GM19035 (cell line): Measurements from ENCODE around the gene CIAO3.
"Not testable (repeated sequence)": the region's sequence is repeated elsewhere in the genome, so short reads cannot be mapped to it uniquely, and the experiment has no call there.

Experiments
- ATAC-seq: cut with Tn5 transposase; IDR thresholded peaks from one replicate; pipeline ENCODE4 v1.9.1; 2021; ENCODE audit not compliant: unreplicated experiment

Gene CIAO3

GRCh38 chr16:725041-725376, 15.8 kb downstream of the CIAO3 start:
- no peak for ATAC-seq

- ATAC-seq, result no peak
Observed at GRCh38 chr16:724188-725040, 16.4 kb downstream of the CIAO3 start.

- ATAC-seq, result no peak
Observed at GRCh38 chr16:723695-724094, 17.1 kb downstream of the CIAO3 start.

DNA sequence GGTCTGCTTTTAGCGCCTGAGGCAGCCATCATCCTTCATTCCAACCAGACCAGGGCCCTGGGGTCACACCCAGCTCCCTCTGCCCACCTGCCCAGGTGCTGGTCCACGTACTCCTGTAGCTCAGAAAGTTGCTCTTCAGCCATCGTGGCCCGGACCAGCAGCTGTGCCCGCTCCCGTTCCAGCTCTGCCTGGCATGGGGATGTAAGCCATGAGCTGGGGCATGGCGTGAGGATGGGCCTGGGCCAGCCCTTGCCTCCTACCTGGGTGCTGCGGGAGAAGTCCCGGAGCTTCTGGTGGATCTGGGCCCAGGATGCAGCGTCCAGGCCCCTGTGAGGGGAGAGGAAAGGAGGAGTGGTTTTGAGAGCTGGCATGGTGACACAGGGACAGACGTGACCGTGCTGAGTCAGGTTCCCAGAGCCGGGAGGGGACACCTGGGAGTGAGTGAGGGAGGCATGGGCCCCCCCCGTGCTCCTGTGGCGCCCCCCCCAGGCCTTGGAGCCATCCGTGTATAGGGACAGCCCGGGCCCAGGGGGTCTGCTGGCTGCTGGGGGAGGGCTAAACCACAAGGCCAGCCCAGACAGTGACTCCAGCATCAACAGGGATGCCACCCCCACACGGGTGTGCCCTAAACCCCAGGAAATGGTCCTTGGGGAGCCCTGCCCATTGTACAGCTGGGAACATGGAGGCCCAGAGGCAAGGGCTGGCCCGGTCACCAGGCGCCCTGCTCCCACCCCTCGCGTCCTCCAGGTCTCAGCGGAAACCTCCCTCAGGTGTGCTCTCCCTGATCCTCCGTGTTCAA, 17.8 kb downstream of the CIAO3 start:
- ATAC-seq, result no peak

DNA sequence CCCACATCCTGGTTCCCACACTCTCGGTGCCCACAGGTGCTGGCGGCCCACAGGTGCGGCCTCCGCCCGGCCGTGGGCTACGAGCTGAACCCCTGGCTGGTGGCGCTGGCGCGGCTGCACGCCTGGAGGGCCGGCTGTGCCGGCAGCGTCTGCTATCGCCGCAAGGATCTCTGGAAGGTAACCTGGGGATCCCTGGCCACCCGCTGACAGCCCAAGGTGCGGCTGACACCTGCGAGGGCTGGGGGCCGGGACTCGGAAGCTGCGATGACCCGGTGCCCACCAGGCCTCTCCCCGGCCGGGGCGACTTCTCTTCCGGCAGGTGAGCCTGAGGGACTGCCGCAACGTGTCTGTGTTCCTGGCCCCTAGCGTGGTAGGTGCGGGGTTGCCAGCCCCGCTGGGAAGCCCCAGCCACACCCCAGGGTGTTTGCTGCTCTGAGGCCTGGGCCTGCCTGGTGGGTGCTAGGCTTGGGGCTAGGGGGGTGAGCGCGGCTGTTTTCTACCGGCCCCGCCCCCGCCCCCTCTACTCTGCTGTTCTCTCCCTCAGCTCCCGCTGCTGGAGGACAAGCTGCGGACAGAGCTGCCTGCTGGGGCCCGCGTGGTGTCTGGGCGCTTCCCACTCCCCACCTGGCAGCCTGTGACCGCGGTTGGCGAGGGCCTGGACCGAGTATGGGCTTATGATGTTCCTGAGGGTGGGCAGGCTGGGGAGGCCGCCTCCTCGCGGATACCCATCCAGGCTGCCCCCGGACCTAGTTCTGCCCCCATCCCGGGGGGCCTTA, 18.8 kb downstream of the CIAO3 start:
- ATAC-seq, result no peak

DNA sequence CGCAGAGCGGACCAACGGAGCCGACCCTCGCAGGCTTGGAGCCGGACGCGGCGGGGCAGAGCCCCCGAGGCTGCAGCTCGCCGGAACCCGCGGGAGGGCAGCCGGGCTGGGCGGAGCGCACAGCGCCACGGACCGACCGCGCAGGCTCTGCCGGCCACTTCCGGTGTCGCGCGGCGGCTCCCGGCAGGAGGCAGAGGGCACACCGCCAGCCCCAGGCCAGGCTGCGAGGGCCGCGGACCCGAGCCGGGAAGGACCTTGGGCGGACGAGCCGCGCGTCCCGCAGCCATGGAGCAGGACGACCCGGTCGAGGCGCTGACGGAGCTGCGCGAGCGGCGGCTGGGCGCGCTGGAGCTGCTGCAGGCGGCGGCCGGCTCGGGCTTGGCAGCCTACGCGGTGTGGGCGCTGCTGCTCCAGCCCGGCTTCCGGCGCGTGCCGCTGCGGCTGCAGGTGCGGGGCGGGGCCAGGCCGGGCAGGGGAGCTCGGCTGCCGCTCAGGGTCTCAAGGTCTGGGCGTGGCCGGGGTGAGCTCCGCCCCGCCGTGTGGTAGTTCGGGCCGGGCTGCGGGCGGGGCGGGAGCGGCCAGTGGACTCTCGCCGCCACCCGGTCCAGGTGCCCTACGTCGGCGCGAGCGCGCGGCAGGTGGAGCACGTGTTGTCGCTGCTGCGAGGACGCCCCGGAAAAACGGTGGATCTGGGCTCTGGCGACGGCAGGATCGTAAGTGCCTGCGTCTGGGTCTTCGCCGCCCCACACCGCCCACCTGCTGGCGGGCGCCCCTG, 19.6 kb downstream of the CIAO3 start, which contains the start of gene ANTKMT:
Gene ANTKMT (plus strand): TSS at position 157 of the 775 bp plus-strand sequence. CDS start 129 bp downstream, at position 286.
- peak; percentile 66 for ATAC-seq

- ATAC-seq, result peak; percentile 14
Observed at GRCh38 chr16:720447-720989, 20.3 kb downstream of the CIAO3 start.

DNA sequence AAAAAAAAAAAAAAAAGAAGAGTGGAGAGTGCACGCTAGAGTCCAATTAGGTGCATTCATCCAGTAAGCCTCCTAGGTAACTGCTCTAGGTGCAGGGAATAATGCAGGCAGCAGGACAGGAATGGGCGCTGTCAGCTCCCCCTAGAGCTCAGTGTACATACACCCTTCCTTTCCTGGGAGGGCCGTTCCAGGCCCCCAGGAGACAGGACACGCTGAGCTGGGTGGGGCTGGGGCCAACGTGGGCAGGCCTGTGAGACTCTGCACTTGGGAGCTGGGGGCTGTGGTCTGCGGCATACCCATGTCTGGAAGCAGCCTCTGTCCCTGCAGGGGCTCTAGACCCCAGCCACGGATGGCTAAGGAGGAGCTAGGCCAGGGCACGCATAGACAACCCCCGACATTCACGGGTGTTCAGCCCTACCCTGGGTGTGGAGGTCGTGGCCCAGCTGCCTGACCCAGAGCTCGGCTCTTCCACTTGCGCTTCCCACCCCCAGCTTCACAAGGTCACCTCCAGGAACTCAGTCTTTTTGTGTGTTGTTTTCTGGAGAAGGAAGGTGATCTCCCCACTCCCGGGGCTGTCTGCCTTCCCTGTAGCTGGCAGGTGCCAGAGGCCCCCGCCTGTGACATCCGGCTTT, 20.9 kb downstream of the CIAO3 start:
- ATAC-seq, result no peak

- ATAC-seq, result no peak
Observed at GRCh38 chr16:718922-719321, 21.9 kb downstream of the CIAO3 start.

GRCh38 chr16:718389-718788, 22.4 kb downstream of the CIAO3 start:
- ATAC-seq, result no peak

DNA sequence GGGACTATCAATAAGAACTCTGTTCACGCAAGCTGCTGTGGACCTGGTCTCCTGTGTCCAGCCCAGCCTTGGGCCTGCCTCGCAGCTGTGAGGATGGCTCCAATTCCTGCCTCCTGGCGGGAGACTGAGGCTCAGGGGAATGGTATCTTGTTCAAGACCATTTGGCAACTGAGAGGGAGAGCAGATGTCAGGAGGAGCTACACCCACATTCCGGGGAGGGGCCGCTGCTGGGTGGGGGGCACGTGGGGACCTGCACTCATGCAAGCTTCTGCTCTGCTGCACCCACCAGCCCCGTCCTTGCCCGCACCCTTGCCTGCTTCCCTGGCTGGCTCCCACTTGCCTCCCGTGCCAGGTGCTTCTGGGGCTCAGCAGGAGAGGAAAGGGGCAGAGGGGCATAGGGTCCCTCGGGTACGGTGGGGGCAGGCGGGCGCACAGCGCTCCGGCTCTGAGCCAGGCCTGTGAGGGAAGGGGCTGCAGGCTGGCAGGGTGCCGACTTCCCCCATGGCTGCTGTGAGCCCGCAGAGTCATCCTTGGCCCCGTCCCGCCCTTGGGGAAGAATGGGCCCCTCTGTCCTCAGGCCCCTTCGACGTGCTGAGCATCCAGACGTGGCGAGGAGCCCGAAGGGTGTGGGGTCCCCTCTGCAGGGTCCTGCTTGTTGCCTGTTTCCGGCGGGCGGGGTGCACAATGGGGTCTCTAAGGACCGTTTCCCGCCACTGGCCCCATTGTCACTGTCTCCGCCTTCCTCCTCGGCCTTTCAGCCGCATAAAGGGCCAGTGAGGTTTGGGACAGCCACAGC, 23.1 kb downstream of the CIAO3 start:
- ATAC-seq, result no peak

- no peak for ATAC-seq
Observed at GRCh38 chr16:716768-717325, 23.9 kb downstream of the CIAO3 start.

DNA sequence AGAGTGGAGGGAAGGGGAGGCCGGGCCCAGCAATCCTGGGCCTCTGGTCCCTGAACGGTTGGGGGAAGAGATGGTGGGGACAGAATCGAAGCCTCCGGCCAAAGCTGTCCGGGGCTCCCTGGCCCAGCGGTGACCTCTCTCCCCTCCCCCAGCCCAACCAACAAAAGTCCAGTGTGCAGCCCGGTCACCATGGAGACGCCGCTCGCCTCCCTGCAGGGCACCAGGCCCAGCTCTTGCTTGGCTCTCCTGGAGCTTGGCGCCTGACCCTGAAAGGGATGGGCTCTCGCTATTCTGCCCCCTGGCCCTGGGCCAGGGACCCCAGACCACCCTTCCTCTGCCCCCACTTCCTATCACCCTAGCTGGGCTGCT, 24.6 kb downstream of the CIAO3 start:
- no peak for ATAC-seq

- peak; percentile 23 for ATAC-seq
Observed at GRCh38 chr16:715477-716199, 25.2 kb downstream of the CIAO3 start.

DNA sequence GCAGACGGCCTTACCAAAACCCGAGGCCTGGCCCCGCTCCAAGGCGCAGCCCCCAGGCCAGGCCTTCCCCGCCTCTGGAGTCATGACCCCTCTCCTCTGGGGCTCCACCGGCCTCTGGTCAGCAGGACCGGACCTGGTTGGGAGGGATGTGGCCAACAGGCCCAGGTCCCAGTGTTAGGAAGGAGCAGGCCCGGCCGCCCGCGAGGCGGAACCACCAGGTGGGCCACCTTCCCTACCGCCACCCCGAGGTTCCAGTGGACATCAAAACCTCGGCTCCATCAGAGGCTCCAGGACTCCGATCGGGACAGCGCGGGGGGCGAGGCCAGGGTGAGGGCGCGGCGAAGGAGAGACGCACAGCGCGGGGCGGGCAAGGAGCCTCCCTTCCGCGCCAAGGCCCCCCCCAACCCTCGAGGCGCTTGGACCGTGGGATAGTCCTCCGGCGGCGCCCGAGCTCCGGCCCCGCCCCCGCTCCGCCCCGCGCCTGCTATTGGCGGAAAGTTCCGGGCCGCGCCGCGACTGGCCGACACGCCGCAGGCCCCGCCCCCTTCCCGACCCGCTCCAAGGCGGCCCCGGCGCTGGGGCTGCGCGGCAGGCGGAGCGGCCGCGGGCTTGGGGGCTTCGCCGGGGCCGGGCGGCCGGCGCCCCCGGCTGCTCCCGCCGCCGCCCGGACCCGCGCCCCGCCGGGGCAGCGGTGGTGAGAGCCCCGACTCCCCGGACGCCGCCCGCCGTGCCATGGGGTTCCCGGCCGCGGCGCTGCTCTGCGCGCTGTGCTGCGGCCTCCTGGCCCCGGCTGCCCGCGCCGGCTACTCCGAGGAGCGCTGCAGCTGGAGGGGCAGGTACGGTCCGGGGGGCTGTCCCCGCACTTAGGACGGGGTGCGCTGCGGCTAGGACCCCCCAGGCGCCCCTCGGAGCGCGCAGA, 26.0 kb downstream of the CIAO3 start, which contains the start of gene METRN:
Gene METRN (plus strand): TSS at position 561 of the 919 bp plus-strand sequence. CDS start 172 bp downstream, at position 733.
- peak; percentile 74 for ATAC-seq

- no peak for ATAC-seq
Observed at GRCh38 chr16:714079-714478, 26.7 kb downstream of the CIAO3 start.

GRCh38 chr16:712740-713250, 28.0 kb downstream of the CIAO3 start:
- not testable (repeated sequence) for ATAC-seq
